ACC112 (cell line): Measurements from ENCODE around the gene NDUFB6.
"Not testable (repeated sequence)": the region's sequence is repeated elsewhere in the genome, so short reads cannot be mapped to it uniquely, and the experiment has no call there.

Experiments used
- H2AFZ ChIP-seq: fragments of 200-600 bp; sonication (generic); one replicate; pipeline ENCODE4 v1.6.0; 2017; ENCODE audit warnings: antibody characterized with exemption, low read length; ENCODE audit not compliant: unreplicated experiment
- H3K27ac ChIP-seq: fragments of 200-600 bp; sonication (generic); 2 replicates; pipeline ENCODE4 v1.5.1; 2014; ENCODE audit warnings: low read depth, mild to moderate bottlenecking, antibody characterized with exemption, low read length, moderate library complexity
- H3K27me3 ChIP-seq: fragments of 200-600 bp; sonication (generic); 2 replicates; pipeline ENCODE4 v1.6.1; 2014; ENCODE audit warnings: mild to moderate bottlenecking, antibody characterized with exemption, low read length, moderate library complexity, mixed read lengths; ENCODE audit not compliant: insufficient read depth
- H3K36me3 ChIP-seq: fragments of 200-600 bp; sonication (generic); 2 replicates; pipeline ENCODE4 v1.6.1; 2016; ENCODE audit warnings: mild to moderate bottlenecking, antibody characterized with exemption, low read length, moderate library complexity, mixed read lengths; ENCODE audit not compliant: insufficient read depth
- H3K4me1 ChIP-seq: fragments of 200-600 bp; sonication (generic); one replicate; pipeline ENCODE4 v1.6.1; 2016; ENCODE audit warnings: low read length, mixed read lengths; ENCODE audit not compliant: insufficient read depth, unreplicated experiment, control insufficient read depth
- H3K4me3 ChIP-seq: fragments of 200-600 bp; sonication (generic); 2 replicates; pipeline ENCODE4 v1.5.1; 2014; ENCODE audit warnings: mild to moderate bottlenecking, low read depth, low read length
- H3K79me2 ChIP-seq: fragments of 200-600 bp; sonication (generic); one replicate; pipeline ENCODE4 v1.6.0; 2016; ENCODE audit warnings: low read length; ENCODE audit not compliant: control insufficient read depth, unreplicated experiment, insufficient read depth

Gene NDUFB6

GRCh38 chr9:32572900-32573523 lies at the start of gene NDUFB6:
Gene NDUFB6, minus strand, starts transcription at chr9:32573159. Its CDS starts 99 bp downstream, at chr9:32573060.
- peaks cover 20% of the 10 kb centered on the region for H3K4me1 ChIP-seq
- peak within 1 kb of the TSS; percentile 83 for H2AFZ ChIP-seq
- peaks cover 35% of the 10 kb centered on the region for H3K79me2 ChIP-seq
- peaks cover 3% of the 10 kb centered on the region; the same call in 1 of the 2 replicates for H3K36me3 ChIP-seq
- peak within 1 kb of the TSS; percentile 89 for H3K4me3 ChIP-seq
- H3K27ac ChIP-seq, result peak within 1 kb of the TSS; percentile 37
- H3K27me3 ChIP-seq, result no peaks in the 10 kb centered on the region

DNA sequence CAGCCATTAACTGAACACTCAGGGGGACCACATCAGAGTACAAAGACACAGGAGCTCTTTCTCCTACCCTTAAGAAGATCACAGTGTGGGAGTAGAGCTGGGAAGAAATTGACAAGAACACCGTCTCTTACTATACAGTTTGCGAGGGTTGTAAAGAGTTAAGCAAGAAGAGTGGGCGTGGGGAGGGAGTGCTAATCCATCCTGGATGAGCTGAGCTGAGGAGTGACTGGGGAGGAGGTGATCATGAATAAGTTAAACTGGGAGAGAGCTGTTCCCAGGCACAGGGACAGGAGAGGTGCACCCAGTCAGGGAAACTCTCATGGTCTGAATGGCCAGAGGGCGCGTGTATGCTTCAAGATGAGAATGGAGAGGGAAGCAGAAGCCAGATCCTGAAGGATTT lies 45.3 kb upstream of the NDUFB6 start:
- H3K79me2 ChIP-seq, result no peaks in the 10 kb centered on the region
- peaks cover 29% of the 10 kb centered on the region for H3K27me3 ChIP-seq
- no peaks in the 10 kb centered on the region for H3K4me1 ChIP-seq

DNA sequence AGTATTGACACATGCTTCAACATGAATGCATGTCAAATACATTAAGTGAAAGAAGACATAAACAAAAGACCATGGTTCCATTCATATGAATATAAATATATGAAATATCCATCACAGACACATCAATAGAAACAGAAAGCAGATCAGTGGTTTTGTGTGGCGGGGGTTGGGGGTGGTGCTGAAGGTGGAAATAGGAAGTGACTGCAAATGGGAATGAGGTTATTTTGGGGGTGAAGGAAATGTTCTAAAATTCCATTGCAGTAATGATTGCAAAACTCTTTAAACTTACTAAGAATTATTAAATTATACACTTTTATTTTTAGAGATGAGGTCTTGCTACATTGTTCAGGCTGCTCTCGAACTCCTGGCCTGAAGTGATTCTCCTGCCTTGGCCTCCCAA lies 33.9 kb upstream of the NDUFB6 start:
- H3K27me3 ChIP-seq, result peaks cover 18% of the 10 kb centered on the region; the same call in 1 of the 2 replicates
- H3K4me1 ChIP-seq, result no peaks in the 10 kb centered on the region
- no peak overlapping the region for H3K27ac ChIP-seq
- H3K36me3 ChIP-seq, result no peaks in the 10 kb centered on the region
- H3K4me3 ChIP-seq, result no peak overlapping the region
- no peaks in the 10 kb centered on the region for H3K79me2 ChIP-seq
- H2AFZ ChIP-seq, result no peak overlapping the region

More for the DNA sequence above, 45.3 kb upstream of the NDUFB6 start:
- H2AFZ ChIP-seq, result no peak overlapping the region
- H3K36me3 ChIP-seq, result no peaks in the 10 kb centered on the region
- no peak overlapping the region for H3K4me3 ChIP-seq
- no peak overlapping the region for H3K27ac ChIP-seq

GRCh38 chr9:32603914-32604852 lies 31.2 kb upstream of the NDUFB6 start:
- H3K27ac ChIP-seq, result no peak overlapping the region
- H3K4me3 ChIP-seq, result no peak overlapping the region
- no peak overlapping the region for H2AFZ ChIP-seq

DNA sequence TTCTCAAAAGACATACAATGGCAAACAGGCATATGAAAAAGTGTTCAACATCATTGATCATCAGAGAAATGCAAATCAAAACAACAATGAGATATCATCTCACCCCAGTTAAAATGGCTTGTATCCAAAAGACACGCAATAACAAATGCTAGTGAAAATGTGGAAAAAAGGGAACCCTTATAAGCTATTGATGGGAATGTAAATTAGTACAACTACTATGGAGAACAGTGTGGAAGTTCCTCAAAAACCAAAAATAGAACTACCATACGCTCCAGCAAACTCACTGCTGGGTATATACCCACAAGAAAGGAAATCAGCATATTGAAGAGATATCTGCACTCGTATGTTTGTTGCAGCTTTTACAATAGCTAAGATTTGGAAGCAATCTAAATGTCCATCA lies 26.1 kb upstream of the NDUFB6 start:
- not testable (repeated sequence) for H3K4me1 ChIP-seq, H3K4me3 ChIP-seq, H3K79me2 ChIP-seq, H3K36me3 ChIP-seq, H2AFZ ChIP-seq, H3K27ac ChIP-seq
- peaks cover 34% of the 10 kb centered on the region; the same call in 1 of the 2 replicates for H3K27me3 ChIP-seq

More at GRCh38 chr9:32603914-32604852, 31.2 kb upstream of the NDUFB6 start:
- Histone ChIP-seq H3K4me1 (no peaks in the 10 kb centered on the region), H3K36me3 (no peaks in the 10 kb centered on the region), H3K79me2 (no peaks in the 10 kb centered on the region), H3K27me3 (peaks cover 33% of the 10 kb centered on the region; the same call in 1 of the 2 replicates)

GRCh38 chr9:32596936-32597335 lies 24.0 kb upstream of the NDUFB6 start:
- no peaks in the 10 kb centered on the region for H3K4me1 ChIP-seq
- no peak overlapping the region for H2AFZ ChIP-seq
- H3K4me3 ChIP-seq, result no peak overlapping the region
- no peaks in the 10 kb centered on the region for H3K36me3 ChIP-seq
- H3K27me3 ChIP-seq, result peaks cover 28% of the 10 kb centered on the region; the same call in 1 of the 2 replicates
- no peak overlapping the region for H3K27ac ChIP-seq
- no peaks in the 10 kb centered on the region for H3K79me2 ChIP-seq

- Histone ChIP-seq H3K4me3 (no peak overlapping the region), H3K4me1 (no peaks in the 10 kb centered on the region)
Observed at GRCh38 chr9:32596096-32596865, 23.3 kb upstream of the NDUFB6 start.

GRCh38 chr9:32590898-32591297 lies 17.9 kb upstream of the NDUFB6 start:
- H3K79me2 ChIP-seq, result no peaks in the 10 kb centered on the region
- H2AFZ ChIP-seq, result no peak overlapping the region
- no peak overlapping the region for H3K27ac ChIP-seq
- no peaks in the 10 kb centered on the region for H3K4me1 ChIP-seq
- H3K4me3 ChIP-seq, result no peak overlapping the region
- H3K27me3 ChIP-seq, result no peaks in the 10 kb centered on the region; the same call in 1 of the 2 replicates
- H3K36me3 ChIP-seq, result no peaks in the 10 kb centered on the region

More at GRCh38 chr9:32596096-32596865, 23.3 kb upstream of the NDUFB6 start:
- Histone ChIP-seq H2AFZ (no peak overlapping the region), H3K36me3 (no peaks in the 10 kb centered on the region), H3K79me2 (no peaks in the 10 kb centered on the region), H3K27ac (no peak overlapping the region), H3K27me3 (peaks cover 25% of the 10 kb centered on the region; the same call in 1 of the 2 replicates)

GRCh38 chr9:32590476-32590875 lies 17.5 kb upstream of the NDUFB6 start:
- no peaks in the 10 kb centered on the region; the same call in 1 of the 2 replicates for H3K27me3 ChIP-seq
- no peak overlapping the region for H3K27ac ChIP-seq
- no peak overlapping the region for H2AFZ ChIP-seq
- H3K4me3 ChIP-seq, result no peak overlapping the region
- H3K4me1 ChIP-seq, result no peaks in the 10 kb centered on the region
- H3K36me3 ChIP-seq, result no peaks in the 10 kb centered on the region
- H3K79me2 ChIP-seq, result no peaks in the 10 kb centered on the region

- H3K27ac ChIP-seq, result no peak overlapping the region
- H3K36me3 ChIP-seq, result no peaks in the 10 kb centered on the region
- no peak overlapping the region for H2AFZ ChIP-seq
- H3K4me1 ChIP-seq, result no peaks in the 10 kb centered on the region
- H3K27me3 ChIP-seq, result no peaks in the 10 kb centered on the region; the same call in 1 of the 2 replicates
- H3K4me3 ChIP-seq, result no peak overlapping the region
- no peaks in the 10 kb centered on the region for H3K79me2 ChIP-seq
Observed at GRCh38 chr9:32589083-32589723, 16.2 kb upstream of the NDUFB6 start.
